ENCODE data around the gene GAMT. TPM values are rescaled to one million over a fixed set of nuclear protein-coding genes. Genes with fewer than 3 reads are reported as not detected.

Gene GAMT
- total and polyA plus RNA-seq, 2 of the 13 experiments (the other 11 are each of a cell fraction or from before 2014, with no cell fraction given), result 115 to 124 TPM

GRCh38 chr19:1410789-1411188 lies 9.4 kb upstream of the GAMT start:
- H3K79me2 ChIP-seq (ENCODE audit: insufficient read depth, low read length), result peaks cover 73% of the 10 kb centered on the region
- peak overlapping the region in 1 of 3 experiments; percentile 88; a peak in 1 of 6 replicates for H3K4me3 ChIP-seq (replicated peaks in 1 of 3; ENCODE audit: insufficient read depth in 1 of 3, low read depth in 2 of 3, low read length in 3 of 3)
- no peaks in the 10 kb centered on the region for H3K9me3 ChIP-seq (ENCODE audit: low read length)
- DNase-seq (ENCODE audit: low spot score) (no peak), FAIRE-seq (no peak), ATAC-seq (no peak)
- POLR2A ChIA-PET, result no interaction called here
- intact Hi-C loops (cut with micrococcal nuclease; ENCODE audit: unreplicated experiment), result no loop called here
- CTCF ChIA-PET (ENCODE audit: low intra/inter-chr PET ratio, low total read pairs), result no interaction called here
- peak overlapping the region; percentile 99; the same call in 1 of the 2 replicates for H3K4me2 ChIP-seq (ENCODE audit: low read depth, low read length)
- peaks cover 72% of the 10 kb centered on the region for H4K20me1 ChIP-seq (ENCODE audit: insufficient read depth, low read length)
- BruUV-seq (replicated peaks), result no TSS peak
- H3K36me3 ChIP-seq (replicated peaks in 1 of 2; ENCODE audit: control insufficient read depth in 1 of 2, insufficient read depth in 2 of 2, low read length in 2 of 2), result peaks cover 5 to 25% of the 10 kb centered on the region in 2 experiments; a peak in 4 of 5 replicates
- no peaks in the 10 kb centered on the region; a peak in 2 of 5 replicates for H3K27me3 ChIP-seq (ENCODE audit: control insufficient read depth in 1 of 2, insufficient read depth in 2 of 2, low read length in 2 of 2)
- WGBS (ENCODE audit: low lambda C conversion rate), result 91% methylated on average over 4 of the region's 9 CpGs
- peak overlapping the region; percentile 30 for H3K27ac ChIP-seq (ENCODE audit: extremely low read length, insufficient read depth, low read length)
- peak overlapping the region; percentile 34; the same call in 1 of the 2 replicates for H3K9ac ChIP-seq (ENCODE audit: insufficient read depth, low read depth, low read length)
- no peak overlapping the region for H2AFZ ChIP-seq (ENCODE audit: low read length)
- in situ Hi-C loops (cut with HindIII; ENCODE audit: extremely low pct_ligation_motif_present, low pct_unique_long_range_greater_than_20kb), result no loop called here
- H3K4me1 ChIP-seq (ENCODE audit: insufficient read depth, low read length), result peaks cover 67% of the 10 kb centered on the region
- no peak for TF ChIP-seq ZNF44 (CRISPR knock-in tag; IDR thresholded peaks at IDR 0.05)
- TF ChIP-seq RXRB (CRISPR knock-in tag; IDR thresholded peaks at IDR 0.05; ENCODE audit: borderline replicate concordance), result no peak
- TF ChIP-seq SATB2 (CRISPR knock-in tag; IDR thresholded peaks at IDR 0.05), result no peak
- TF ChIP-seq BORCS8-MEF2B (CRISPR knock-in tag; IDR thresholded peaks at IDR 0.05), result no peak
- no peak for TF ChIP-seq ZNF256 (CRISPR knock-in tag; conservative IDR thresholded peaks at IDR 0.05)
- TF ChIP-seq, protein P1, sequence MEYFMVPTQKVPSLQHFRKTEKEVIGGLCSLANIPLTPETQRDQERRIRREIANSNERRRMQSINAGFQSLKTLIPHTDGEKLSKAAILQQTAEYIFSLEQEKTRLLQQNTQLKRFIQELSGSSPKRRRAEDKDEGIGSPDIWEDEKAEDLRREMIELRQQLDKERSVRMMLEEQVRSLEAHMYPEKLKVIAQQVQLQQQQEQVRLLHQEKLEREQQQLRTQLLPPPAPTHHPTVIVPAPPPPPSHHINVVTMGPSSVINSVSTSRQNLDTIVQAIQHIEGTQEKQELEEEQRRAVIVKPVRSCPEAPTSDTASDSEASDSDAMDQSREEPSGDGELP (IDR thresholded peaks at IDR 0.05; ENCODE audit: borderline replicate concordance, low read depth), result no peak
- TF ChIP-seq ZNF512B (CRISPR knock-in tag; IDR thresholded peaks at IDR 0.05; ENCODE audit: borderline replicate concordance), result no peak
- TF ChIP-seq NFE2 (CRISPR knock-in tag; IDR thresholded peaks at IDR 0.05), result no peak
- TF ChIP-seq, protein P2, sequence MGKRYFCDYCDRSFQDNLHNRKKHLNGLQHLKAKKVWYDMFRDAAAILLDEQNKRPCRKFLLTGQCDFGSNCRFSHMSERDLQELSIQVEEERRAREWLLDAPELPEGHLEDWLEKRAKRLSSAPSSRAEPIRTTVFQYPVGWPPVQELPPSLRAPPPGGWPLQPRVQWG (CRISPR knock-in tag; IDR thresholded peaks at IDR 0.05; ENCODE audit: borderline replicate concordance, low read depth), result no peak
- no peak for TF ChIP-seq SRSF4 (IDR thresholded peaks at IDR 0.05; ENCODE audit: low read depth, low read length, poor library complexity, severe bottlenecking)
- TF ChIP-seq, protein P3, sequence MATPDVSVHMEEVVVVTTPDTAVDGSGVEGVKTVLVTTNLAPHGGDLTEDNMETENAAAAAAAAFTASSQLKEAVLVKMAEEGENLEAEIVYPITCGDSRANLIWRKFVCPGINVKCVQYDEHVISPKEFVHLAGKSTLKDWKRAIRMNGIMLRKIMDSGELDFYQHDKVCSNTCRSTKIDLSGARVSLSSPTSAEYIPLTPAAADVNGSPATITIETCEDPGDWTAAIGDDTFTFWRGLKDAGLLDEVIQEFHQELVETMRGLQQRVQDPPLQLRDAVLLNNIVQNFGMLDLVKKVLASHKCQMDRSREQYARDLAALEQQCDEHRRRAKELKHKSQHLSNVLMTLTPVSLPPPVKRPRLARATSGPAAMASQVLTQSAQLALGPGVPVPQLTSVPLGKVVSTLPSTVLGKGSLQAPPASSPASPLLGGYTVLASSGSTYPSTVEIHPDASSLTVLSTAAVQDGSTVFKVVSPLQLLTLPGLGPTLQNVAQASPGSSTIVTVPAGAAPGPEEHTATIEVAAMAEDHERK (CRISPR knock-in tag; IDR thresholded peaks at IDR 0.05; ENCODE audit: low read depth), result no peak
- no peak for TF ChIP-seq NBN (conservative IDR thresholded peaks at IDR 0.05)
- no peak for TF ChIP-seq SPEN (CRISPR knock-in tag; IDR thresholded peaks at IDR 0.05; ENCODE audit: low read depth)
- no peak for TF ChIP-seq BRCA1 (CRISPR knock-in tag; IDR thresholded peaks at IDR 0.05)
- TF ChIP-seq ZNF598 (CRISPR knock-in tag; IDR thresholded peaks at IDR 0.05; ENCODE audit: borderline replicate concordance), result no peak
- no peak for TF ChIP-seq KAT7 (CRISPR knock-in tag; IDR thresholded peaks at IDR 0.05; ENCODE audit: borderline replicate concordance)
- no peak for TF ChIP-seq CAMTA2 (CRISPR knock-in tag; IDR thresholded peaks at IDR 0.05; ENCODE audit: borderline replicate concordance)

Measured in HepG2 (cell line).